ENCODE measurements around the gene BAHCC1.

BAHCC1 gene

DNA sequence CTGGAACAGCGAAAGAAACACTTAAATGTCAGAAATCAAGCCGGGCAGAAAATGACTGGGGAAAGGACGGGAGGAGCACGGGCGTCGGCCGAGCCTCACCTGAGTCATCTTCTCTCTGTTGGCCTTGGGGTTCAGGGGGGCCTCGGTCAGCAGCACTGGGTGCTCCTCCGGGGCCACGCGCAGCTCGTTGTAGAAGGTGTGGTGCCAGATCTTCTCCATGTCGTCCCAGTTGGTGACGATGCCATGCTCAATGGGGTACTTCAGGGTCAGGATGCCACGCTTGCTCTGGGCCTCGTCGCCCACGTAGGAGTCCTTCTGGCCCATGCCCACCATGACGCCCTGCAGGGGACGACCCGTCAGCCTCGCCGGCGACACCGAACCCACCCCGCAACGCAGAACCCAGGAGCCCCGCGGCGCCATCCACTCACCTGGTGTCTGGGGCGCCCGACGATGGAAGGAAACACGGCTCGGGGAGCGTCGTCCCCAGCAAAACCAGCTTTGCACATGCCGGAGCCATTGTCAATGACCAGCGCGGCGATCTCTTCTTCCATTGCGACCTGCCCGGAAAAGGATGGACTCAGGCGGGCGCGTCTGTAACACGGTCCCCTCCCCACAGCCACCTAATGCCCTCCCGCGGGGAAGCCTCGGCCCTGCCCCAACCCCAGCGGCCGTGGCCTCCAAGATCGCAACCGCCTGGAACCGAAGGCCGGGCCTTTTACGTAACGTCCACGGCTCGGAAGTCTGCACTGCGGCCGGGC is 116.7 kb downstream of the BAHCC1 start:
- no peak for DNase-seq (ENCODE audit: low read depth in 1 of 2, low spot score in 1 of 2)

- peak; percentile 84 to 90 for DNase-seq (ENCODE audit: low read depth in 1 of 2, low spot score in 1 of 2)
Measured at GRCh38 chr17:81512562-81513371, 117.5 kb downstream of the BAHCC1 start, which contains the start of gene ACTG1. ACTG1 (minus strand) TSS chr17:81512799; CDS start chr17:81512354, 445 bp downstream.

DNA sequence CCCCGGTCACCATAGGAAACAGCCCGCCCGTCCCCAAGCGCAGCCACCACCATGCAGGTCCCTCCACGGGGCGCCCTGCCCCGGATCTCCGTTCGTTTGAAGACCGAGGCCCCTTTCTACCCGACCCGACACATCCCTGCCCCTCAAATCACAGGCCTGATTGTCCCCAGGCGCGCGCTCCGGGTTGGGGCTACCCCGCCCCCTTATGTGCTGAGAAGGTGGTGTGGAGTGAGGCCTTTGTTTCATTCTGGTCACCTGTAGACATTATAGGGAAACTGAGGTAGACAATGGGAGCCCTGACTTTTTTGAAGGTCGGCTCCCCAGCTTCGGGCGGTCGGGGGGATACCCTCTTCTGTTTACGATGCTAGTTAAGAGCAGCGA is 118.1 kb downstream of the BAHCC1 start:
- no peak for DNase-seq (ENCODE audit: low read depth in 1 of 2, low spot score in 1 of 2)

GRCh38 chr17:81513753-81514488 is 118.7 kb downstream of the BAHCC1 start:
- DNase-seq (ENCODE audit: low read depth in 1 of 2, low spot score in 1 of 2): no peak

GRCh38 chr17:81514489-81514738 is 119.2 kb downstream of the BAHCC1 start:
- no peak for DNase-seq (ENCODE audit: low read depth in 1 of 2, low spot score in 1 of 2)

DNA sequence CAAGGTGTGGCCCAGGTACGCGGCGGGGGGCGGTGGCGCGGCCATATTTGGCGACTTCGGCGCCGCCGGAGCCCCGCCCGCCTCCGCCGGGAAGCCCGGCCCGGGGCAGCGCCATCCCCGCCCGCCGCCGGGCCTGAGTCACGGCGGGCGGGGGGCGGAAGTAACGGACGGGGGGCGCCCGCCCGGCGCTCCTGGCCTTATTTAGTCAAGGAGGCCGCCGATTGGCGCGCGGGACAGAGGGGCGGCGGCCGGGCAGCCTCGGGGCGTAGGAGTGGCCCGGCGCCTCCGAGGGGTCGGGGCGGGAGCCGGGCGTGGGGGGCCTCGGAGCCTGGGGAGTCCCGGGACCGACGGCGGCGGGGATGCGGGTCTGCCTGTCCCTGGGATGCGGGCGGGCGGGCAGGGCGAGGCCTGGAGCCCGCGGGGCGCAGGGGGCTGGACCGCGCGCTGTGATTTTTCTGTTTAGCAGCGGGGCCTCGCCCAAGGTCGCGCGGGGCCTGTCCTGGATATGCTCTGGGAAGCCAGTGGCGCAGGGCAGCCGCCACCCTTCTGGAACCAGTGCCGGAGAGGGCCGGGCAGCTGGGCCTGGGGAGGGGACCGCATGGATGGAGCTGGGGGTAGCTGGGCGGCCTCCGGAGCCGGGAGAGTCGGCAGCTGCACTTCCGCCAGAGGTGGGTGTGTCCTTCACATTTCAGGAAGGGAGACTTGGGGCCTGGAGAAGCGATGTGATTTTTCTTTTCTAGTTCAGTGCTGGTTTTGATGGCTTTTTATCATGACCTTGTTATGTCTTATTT is 119.7 kb downstream of the BAHCC1 start:
- peak in 1 of 2 donors; percentile 64 for DNase-seq (ENCODE audit: low read depth in 1 of 2, low spot score in 1 of 2)

- no peak for DNase-seq (ENCODE audit: low read depth in 1 of 2, low spot score in 1 of 2)
Measured at GRCh38 chr17:81515530-81516041, 120.3 kb downstream of the BAHCC1 start.

Data from activated T-helper 1 cell treated with anti-CD3 and anti-CD28 coated beads, Interleukin-2, amount 50 U/mL, for 16 hours (primary cell).